Measurements from ENCODE around the gene TEDC2. TPM values are rescaled to one million over a fixed set of nuclear protein-coding genes. Genes with fewer than 3 reads are reported as not detected.

TEDC2 gene
- polyA plus RNA-seq, 3 donors, result 0.28 TPM; not detected in 2

DNA sequence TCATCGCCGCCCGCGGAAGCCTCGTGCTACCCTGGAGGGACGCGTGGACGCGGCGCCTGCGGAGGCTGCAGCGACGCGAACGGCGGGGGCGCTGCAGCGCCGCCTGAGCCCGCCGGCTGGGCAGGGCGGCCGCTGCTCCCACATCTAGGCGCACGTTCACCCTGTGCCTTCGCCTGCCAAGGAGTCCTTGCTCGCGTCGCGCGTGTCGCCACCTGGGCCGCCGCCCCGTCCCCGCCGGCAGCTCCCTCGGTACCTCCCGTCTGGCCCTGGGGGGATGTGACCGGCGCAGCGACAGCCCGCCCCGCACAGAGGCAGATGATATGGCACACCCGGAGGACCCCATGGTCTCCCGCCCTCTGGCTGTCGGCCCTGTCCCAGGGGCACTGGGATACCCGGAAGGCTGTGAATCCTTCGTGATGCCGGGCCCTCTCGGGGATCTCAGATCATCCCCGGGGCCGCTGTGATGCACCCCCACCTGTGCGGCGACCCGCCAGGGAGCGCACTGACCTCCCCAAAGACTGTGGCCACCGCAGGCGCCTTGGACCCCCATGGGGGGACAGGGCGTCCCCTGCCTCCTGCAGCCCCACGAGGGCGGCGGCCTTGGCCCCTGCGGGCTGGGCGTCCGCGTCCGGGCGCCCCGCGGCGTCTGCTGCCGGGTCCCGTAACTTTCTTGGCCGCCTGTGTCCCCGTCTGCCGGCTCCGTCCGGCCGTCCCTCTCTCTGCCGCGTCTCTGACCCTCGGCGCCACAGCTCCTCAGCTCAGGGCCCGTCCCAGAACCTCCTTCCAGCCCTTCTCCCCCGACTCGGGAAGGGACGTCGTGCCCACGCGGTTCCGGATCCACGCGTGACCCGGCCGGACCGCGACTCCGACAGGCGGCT, 14.3 kb downstream of the TEDC2 start:
- DNase-seq, result peak; percentile 24 to 57 (median 54)
- Mint-ChIP-seq H3K36me3 (peaks cover 4 to 19% of the 10 kb centered on the region in 2 donors), H3K27ac (peak overlapping the region in 5 of 7 donors; percentile 20 to 68 (median 32)), H3K9me3 (peaks cover 0 to 11% (median 5%) of the 10 kb centered on the region in 7 donors), H3K4me3 (peak overlapping the region; percentile 77 to 86), H3K4me1 (peaks cover 40% of the 10 kb centered on the region), H3K27me3 (ENCODE audit: low read depth in 3 of 3) (peaks cover 33 to 41% (median 36%) of the 10 kb centered on the region in 3 donors)
- peaks cover 47% of the 10 kb centered on the region for H3K79me2 ChIP-seq (ENCODE audit: insufficient read depth, low read length)
- H3K4me3 ChIP-seq (replicated peaks in 1 of 3; ENCODE audit: low read depth in 2 of 3, low read length in 3 of 3), result peak overlapping the region; percentile 56 to 73 (median 64)
- peak overlapping the region; percentile 75 for H3K9ac ChIP-seq (ENCODE audit: insufficient read depth, low read length, poor library complexity, severe bottlenecking)
- peak overlapping the region in 1 of 2 donors; percentile 75 for H3K27ac ChIP-seq (ENCODE audit: low read depth in 1 of 2, low read length in 2 of 2)
- TF ChIP-seq, protein P1, sequence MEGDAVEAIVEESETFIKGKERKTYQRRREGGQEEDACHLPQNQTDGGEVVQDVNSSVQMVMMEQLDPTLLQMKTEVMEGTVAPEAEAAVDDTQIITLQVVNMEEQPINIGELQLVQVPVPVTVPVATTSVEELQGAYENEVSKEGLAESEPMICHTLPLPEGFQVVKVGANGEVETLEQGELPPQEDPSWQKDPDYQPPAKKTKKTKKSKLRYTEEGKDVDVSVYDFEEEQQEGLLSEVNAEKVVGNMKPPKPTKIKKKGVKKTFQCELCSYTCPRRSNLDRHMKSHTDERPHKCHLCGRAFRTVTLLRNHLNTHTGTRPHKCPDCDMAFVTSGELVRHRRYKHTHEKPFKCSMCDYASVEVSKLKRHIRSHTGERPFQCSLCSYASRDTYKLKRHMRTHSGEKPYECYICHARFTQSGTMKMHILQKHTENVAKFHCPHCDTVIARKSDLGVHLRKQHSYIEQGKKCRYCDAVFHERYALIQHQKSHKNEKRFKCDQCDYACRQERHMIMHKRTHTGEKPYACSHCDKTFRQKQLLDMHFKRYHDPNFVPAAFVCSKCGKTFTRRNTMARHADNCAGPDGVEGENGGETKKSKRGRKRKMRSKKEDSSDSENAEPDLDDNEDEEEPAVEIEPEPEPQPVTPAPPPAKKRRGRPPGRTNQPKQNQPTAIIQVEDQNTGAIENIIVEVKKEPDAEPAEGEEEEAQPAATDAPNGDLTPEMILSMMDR (IDR thresholded peaks at IDR 0.05), result peak; percentile 48
- peaks cover 30% of the 10 kb centered on the region for H4K20me1 ChIP-seq (ENCODE audit: insufficient read depth, low read length)
- under 1% methylated on average over 100 of the region's 100 CpGs for WGBS (ENCODE audit: insufficient coverage)
- H3K27me3 ChIP-seq (ENCODE audit: control insufficient read depth in 2 of 2, insufficient read depth in 2 of 2, low read length in 2 of 2), result peaks cover 31 to 36% of the 10 kb centered on the region in 2 donors
- peaks cover 18 to 62% of the 10 kb centered on the region in 2 donors for H3K4me1 ChIP-seq (ENCODE audit: control insufficient read depth in 1 of 2, insufficient read depth in 2 of 2, low read length in 2 of 2)
- H3K36me3 ChIP-seq (replicated peaks in 1 of 2; ENCODE audit: control insufficient read depth in 1 of 2, insufficient read depth in 2 of 2, low read length in 2 of 2), result no peaks in the 10 kb centered on the region
- peak overlapping the region; percentile 83 for H2AFZ ChIP-seq (ENCODE audit: insufficient read depth, low read depth, low read length, poor library complexity, severe bottlenecking)
- intact Hi-C loops (cut with micrococcal nuclease), result loop anchor here (5.0 to 10.0 kb wide), 2 partner anchors 33 to 49 kb away; partner anchors contain the start of gene CCNF (in 1 of the 2)
- peaks cover 0 to 20% of the 10 kb centered on the region in 2 donors for H3K9me3 ChIP-seq (replicated peaks in 1 of 2; ENCODE audit: control insufficient read depth in 1 of 2, insufficient read depth in 1 of 2, low read length in 2 of 2)
- H3K4me2 ChIP-seq (replicated peaks; ENCODE audit: extremely low read depth, low read length, poor library complexity, severe bottlenecking), result peak overlapping the region; percentile 80

DNA sequence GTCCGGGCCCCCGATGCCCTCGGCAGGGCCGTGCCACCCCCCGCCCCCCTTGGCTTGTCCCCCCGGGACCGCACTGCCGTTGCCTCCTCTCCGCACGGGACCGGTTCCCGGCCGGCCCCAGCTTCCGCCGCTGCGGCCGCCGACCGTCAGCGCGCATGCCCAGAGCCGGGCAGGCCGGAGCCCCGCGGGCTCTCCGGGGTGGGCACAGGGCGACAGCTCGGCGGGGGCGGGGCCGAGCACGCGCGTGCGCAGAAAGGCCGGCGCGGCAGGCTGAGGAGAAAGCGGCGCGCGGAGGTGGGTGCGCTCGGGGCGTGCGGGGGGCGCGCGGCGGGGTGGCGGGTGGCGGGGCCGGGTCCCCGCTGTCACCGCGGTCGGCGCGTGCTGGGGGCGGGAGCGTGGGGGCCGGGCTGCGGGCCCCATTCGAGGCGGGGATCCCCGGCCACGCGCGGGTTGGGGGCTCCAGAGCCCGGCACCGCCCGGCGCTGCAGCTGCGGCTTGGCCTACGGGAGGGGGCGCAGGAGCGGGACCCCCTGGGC, 15.0 kb downstream of the TEDC2 start, which contains the start of gene TBC1D24:
TBC1D24 (plus strand) TSS at position 251 of the 536 bp plus-strand sequence. CDS start 21,022 bp downstream, outside the sequence.
- H3K4me3 Mint-ChIP-seq, result peak within 1 kb of the TSS; percentile 77 to 86
- peaks cover 26 to 34% (median 29%) of the 10 kb centered on the region in 3 donors for H3K27me3 Mint-ChIP-seq (ENCODE audit: low read depth in 3 of 3)
- TF ChIP-seq, protein P1 (IDR thresholded peaks at IDR 0.05), result no peak
- peaks cover 30% of the 10 kb centered on the region for H4K20me1 ChIP-seq (ENCODE audit: insufficient read depth, low read length)
- H3K36me3 Mint-ChIP-seq, result peaks cover 1 to 22% of the 10 kb centered on the region in 2 donors
- peaks cover 54% of the 10 kb centered on the region for H3K79me2 ChIP-seq (ENCODE audit: insufficient read depth, low read length)
- H3K9me3 Mint-ChIP-seq, result peaks cover 0 to 9% (median 5%) of the 10 kb centered on the region in 7 donors
- no peaks in the 10 kb centered on the region for H3K36me3 ChIP-seq (replicated peaks in 1 of 2; ENCODE audit: control insufficient read depth in 1 of 2, insufficient read depth in 2 of 2, low read length in 2 of 2)
- H3K4me1 Mint-ChIP-seq, result peaks cover 36% of the 10 kb centered on the region
- H3K4me2 ChIP-seq (replicated peaks; ENCODE audit: extremely low read depth, low read length, poor library complexity, severe bottlenecking), result peak within 1 kb of the TSS; percentile 80
- H3K4me3 ChIP-seq (replicated peaks in 1 of 3; ENCODE audit: low read depth in 2 of 3, low read length in 3 of 3), result peak within 1 kb of the TSS; percentile 56 to 73 (median 64)
- WGBS (ENCODE audit: insufficient coverage), result under 1% methylated on average over 71 of the region's 77 CpGs
- H3K4me1 ChIP-seq (ENCODE audit: control insufficient read depth in 1 of 2, insufficient read depth in 2 of 2, low read length in 2 of 2), result peaks cover 18 to 62% of the 10 kb centered on the region in 2 donors
- H3K27ac Mint-ChIP-seq, result peak within 1 kb of the TSS in 5 of 7 donors; percentile 20 to 68 (median 46)
- peak within 1 kb of the TSS; percentile 75 for H3K9ac ChIP-seq (ENCODE audit: insufficient read depth, low read length, poor library complexity, severe bottlenecking)
- H3K9me3 ChIP-seq (replicated peaks in 1 of 2; ENCODE audit: control insufficient read depth in 1 of 2, insufficient read depth in 1 of 2, low read length in 2 of 2), result peaks cover 0 to 15% of the 10 kb centered on the region in 2 donors
- intact Hi-C loops (cut with micrococcal nuclease), result loop anchor here (1.0 to 10.0 kb wide), 3 partner anchors 13 to 50 kb away; partner anchors contain the start of gene CCNF (in 1 of the 2)
- H3K27me3 ChIP-seq (ENCODE audit: control insufficient read depth in 2 of 2, insufficient read depth in 2 of 2, low read length in 2 of 2), result peaks cover 24 to 29% of the 10 kb centered on the region in 2 donors
- peak; percentile 73 to 81 (median 79) for DNase-seq
- peak within 1 kb of the TSS in 1 of 2 donors; percentile 75 for H3K27ac ChIP-seq (ENCODE audit: low read depth in 1 of 2, low read length in 2 of 2)
- peak within 1 kb of the TSS; percentile 83 for H2AFZ ChIP-seq (ENCODE audit: insufficient read depth, low read depth, low read length, poor library complexity, severe bottlenecking)
